H1 (cell line): ENCODE measurements around the gene PTK6. TPM values are rescaled to one million over a fixed set of nuclear protein-coding genes. Genes with fewer than 3 reads are reported as not detected.

ENCODE experiments used
- CTCF ChIA-PET: fragments of 300-600 bp; sonication (Branson Sonifier 250); formaldehyde crosslinking; loops from one replicate; lab custom pipeline; 2021; ENCODE audit not compliant: partially characterized antibody; lab: Charles Lee
- POLR2A ChIA-PET: fragments of 300-600 bp; sonication (Branson Sonifier 250); formaldehyde crosslinking; loops from one replicate; lab custom pipeline; 2021; ENCODE audit warnings: inconsistent platforms; ENCODE audit not compliant: partially characterized antibody; lab: Charles Lee
- DNase-seq, 2 experiments: peaks; one replicate each; pipeline versions ENCODE4 v3.0.0 to v3.0.0-alpha.2; 2010 to 2022; ENCODE audit warnings: low spot score in 2 of 2, low read depth in 1 of 2, mixed read lengths in 1 of 2
- FAIRE-seq: peaks from 2 replicates; lab custom pipeline; 2011; peaks lifted over from hg19 to GRCh38; lab: Jason Lieb, UNC
- H2AFZ ChIP-seq: 2 replicates; pipeline ENCODE4 v1.8.1; 2012; ENCODE audit warnings: low read length, inconsistent platforms
- H2AK5ac ChIP-seq: 2 replicates; pipeline ENCODE4 v1.6.1; 2013; ENCODE audit warnings: low read depth, low read length
- H2BK120ac ChIP-seq: replicated peaks from 2 replicates; pipeline ENCODE3; 2013; ENCODE audit warnings: low read depth, low read length, inconsistent platforms
- H2BK12ac ChIP-seq: 2 replicates; pipeline ENCODE4 v1.6.1; 2013; ENCODE audit warnings: low read depth, low read length
- H2BK15ac ChIP-seq: 2 replicates; pipeline ENCODE4 v1.6.1; 2013; ENCODE audit warnings: low read length
- H2BK20ac ChIP-seq: 2 replicates; pipeline ENCODE4 v1.6.1; 2013; ENCODE audit warnings: low read length
- H2BK5ac ChIP-seq: 2 replicates; pipeline ENCODE4 v1.6.1; 2013; ENCODE audit warnings: low read depth, low read length
- H3K14ac ChIP-seq: 2 replicates; pipeline ENCODE4 v1.6.1; 2013; ENCODE audit warnings: inconsistent platforms; ENCODE audit not compliant: insufficient read length
- H3K18ac ChIP-seq: 2 replicates; pipeline ENCODE4 v1.6.1; 2013; ENCODE audit warnings: low read length; ENCODE audit errors: extremely low read depth
- H3K23ac ChIP-seq: 2 replicates; pipeline ENCODE4 v1.6.1; 2013; ENCODE audit warnings: inconsistent platforms; ENCODE audit not compliant: insufficient read length
- H3K23me2 ChIP-seq: 2 replicates; pipeline ENCODE4 v1.6.1; 2013; ENCODE audit warnings: low read depth, low read length
- H3K27ac ChIP-seq: 2 replicates; pipeline ENCODE4 v1.6.1; 2011; ENCODE audit warnings: low read depth, low read length, inconsistent platforms
- H3K27me3 ChIP-seq, 4 experiments: replicated peaks in 1 of 4; 1 replicate in 1 of 4; 2 replicates in 3 of 4; pipeline versions ENCODE4 v1.6.1 to v1.8.1; 2011 to 2013; ENCODE audit warnings: low read length in 3 of 4, mild to moderate bottlenecking in 3 of 4, inconsistent platforms in 2 of 4, mixed read lengths in 2 of 4, moderate library complexity in 1 of 4; ENCODE audit not compliant: control insufficient read depth in 3 of 4, insufficient read depth in 3 of 4; ENCODE audit errors: extremely low read depth in 1 of 4
- H3K36me3 ChIP-seq, 4 experiments: 2 replicates each; pipeline versions ENCODE4 v1.6.1 to v1.8.1; 2011 to 2013; ENCODE audit warnings: mild to moderate bottlenecking in 4 of 4, low read length in 3 of 4, moderate library complexity in 2 of 4, control low read depth in 1 of 4, inconsistent platforms in 1 of 4; ENCODE audit not compliant: insufficient read depth in 4 of 4, control insufficient read depth in 2 of 4
- H3K4ac ChIP-seq: replicated peaks from 2 replicates; pipeline ENCODE3; 2013; ENCODE audit warnings: low read length, low read depth, mixed read lengths, inconsistent platforms; ENCODE audit not compliant: insufficient read length
- H3K4me1 ChIP-seq, 4 experiments: replicated peaks in 1 of 4; 1 replicate in 1 of 4; 2 replicates in 3 of 4; pipeline versions ENCODE4 v1.6.1 to v1.8.1; 2011 to 2013; ENCODE audit warnings: low read length in 3 of 4, inconsistent platforms in 2 of 4, mixed read lengths in 1 of 4; ENCODE audit not compliant: insufficient read depth in 4 of 4, control insufficient read depth in 3 of 4
- H3K4me2 ChIP-seq, 2 experiments: 2 replicates each; pipeline versions ENCODE4 v1.6.1 to v1.8.1; 2011 to 2013; ENCODE audit warnings: low read depth in 2 of 2, low read length in 2 of 2, control low read depth in 1 of 2, inconsistent platforms in 1 of 2, mild to moderate bottlenecking in 1 of 2; ENCODE audit not compliant: insufficient read depth in 1 of 2
- H3K4me3 ChIP-seq, 4 experiments: fragments of 200-600, 300-600 bp in 1 of 4; sonication (generic), shearing (Covaris generic), sonication (Bioruptor Twin) in 1 of 4; 2 replicates each; pipeline versions ENCODE4 v1.5.1 to v1.8.1; 2011 to 2016; ENCODE audit warnings: low read length in 4 of 4, low read depth in 3 of 4, control low read depth in 2 of 4, inconsistent platforms in 2 of 4, mild to moderate bottlenecking in 2 of 4, mixed read lengths in 1 of 4, moderate library complexity in 1 of 4; ENCODE audit not compliant: insufficient read depth in 2 of 4; ENCODE audit errors: extremely low read depth in 1 of 4
- H3K56ac ChIP-seq: replicated peaks from 2 replicates; pipeline ENCODE3; 2013; ENCODE audit warnings: low read depth, mild to moderate bottlenecking, mixed read lengths, low read length, inconsistent platforms; ENCODE audit not compliant: insufficient read length
- H3K79me1 ChIP-seq: 2 replicates; pipeline ENCODE4 v1.6.1; 2013; ENCODE audit warnings: low read depth, low read length, control low read depth
- H3K79me2 ChIP-seq, 2 experiments: 2 replicates each; pipeline versions ENCODE4 v1.6.1 to v1.8.1; 2012 to 2013; ENCODE audit warnings: low read length in 2 of 2, mild to moderate bottlenecking in 2 of 2, inconsistent platforms in 1 of 2; ENCODE audit not compliant: insufficient read depth in 2 of 2, control insufficient read depth in 1 of 2
- H3K9ac ChIP-seq, 4 experiments: replicated peaks in 1 of 4; 1 replicate in 1 of 4; 2 replicates in 3 of 4; pipeline versions ENCODE4 v1.6.1 to v1.8.1; 2011 to 2013; ENCODE audit warnings: low read depth in 3 of 4, low read length in 3 of 4, control low read depth in 2 of 4, mild to moderate bottlenecking in 2 of 4, moderate library complexity in 2 of 4, inconsistent platforms in 1 of 4; ENCODE audit errors: extremely low read depth in 1 of 4
- H3K9me3 ChIP-seq, 2 experiments: 2 replicates each; pipeline versions ENCODE4 v1.6.1 to v1.8.1; 2012 to 2013; ENCODE audit warnings: mild to moderate bottlenecking in 2 of 2, moderate library complexity in 2 of 2, control low read depth in 1 of 2, inconsistent platforms in 1 of 2, low read depth in 1 of 2, low read length in 1 of 2, mixed read lengths in 1 of 2; ENCODE audit not compliant: insufficient read depth in 2 of 2
- H4K20me1 ChIP-seq, 2 experiments: replicated peaks in 1 of 2; 2 replicates each; pipeline versions ENCODE3 to v1.8.1; 2011 to 2013; ENCODE audit warnings: inconsistent platforms in 2 of 2, low read length in 2 of 2, mild to moderate bottlenecking in 1 of 2; ENCODE audit not compliant: insufficient read depth in 2 of 2, control insufficient read depth in 1 of 2
- H4K5ac ChIP-seq: 2 replicates; pipeline ENCODE4 v1.6.1; 2013; ENCODE audit warnings: low read length, low read depth, mixed read lengths, inconsistent platforms; ENCODE audit not compliant: insufficient read length
- H4K8ac ChIP-seq: 2 replicates; pipeline ENCODE4 v1.8.0; 2013; ENCODE audit warnings: mild to moderate bottlenecking, moderate library complexity, low read length, inconsistent platforms; ENCODE audit not compliant: insufficient read depth; ENCODE audit errors: extremely low read depth
- H4K91ac ChIP-seq: replicated peaks from 2 replicates; pipeline ENCODE3; 2013; ENCODE audit warnings: low read length, mixed read lengths, inconsistent platforms; ENCODE audit not compliant: insufficient read length
- ASH2L ChIP-seq: fragments of 200-600, 300-600 bp; sonication (generic); IDR thresholded peaks from one replicate; pipeline ENCODE4 v1.7.1; 2017; ENCODE audit warnings: low read length
- CBX5 ChIP-seq: fragments of 300-800, 300-1000 bp; sonication (generic); IDR thresholded peaks from 2 replicates; pipeline ENCODE4 v1.7.1; 2016; ENCODE audit warnings: antibody characterized with exemption, low read length, low read depth
- CTBP2 ChIP-seq: IDR thresholded peaks from 2 replicates; pipeline ENCODE4 v1.7.0; 2011; ENCODE audit warnings: borderline replicate concordance, mild to moderate bottlenecking, moderate library complexity, mixed read lengths, low read length; ENCODE audit not compliant: insufficient read depth, insufficient read length
- EP300 ChIP-seq, 2 experiments: IDR thresholded peaks; 1 replicate in 1 of 2; 2 replicates in 1 of 2; pipeline ENCODE4 v1.6.1; 2011 to 2012; ENCODE audit warnings: low read depth in 2 of 2, low read length in 2 of 2, mild to moderate bottlenecking in 2 of 2, borderline replicate concordance in 1 of 2, inconsistent platforms in 1 of 2, moderate library complexity in 1 of 2
- JUND ChIP-seq: IDR thresholded peaks from 2 replicates; pipeline ENCODE4 v1.6.1; 2011; ENCODE audit warnings: mild to moderate bottlenecking, improper control_type of control experiment, low read length
- NANOG ChIP-seq: IDR thresholded peaks from 2 replicates; pipeline ENCODE4 v1.6.1; 2011; ENCODE audit warnings: low read length, low read depth, mild to moderate bottlenecking, inconsistent platforms; ENCODE audit not compliant: insufficient read depth, poor library complexity, severe bottlenecking
- POLR2A ChIP-seq, 2 experiments: IDR thresholded peaks; 1 replicate in 1 of 2; 2 replicates in 1 of 2; pipeline ENCODE4 v1.6.1; 2011; ENCODE audit warnings: low read depth in 2 of 2, low read length in 2 of 2, mild to moderate bottlenecking in 2 of 2; ENCODE audit errors: control extremely low read depth in 1 of 2
- SIN3A ChIP-seq, 2 experiments: IDR thresholded peaks in 1 of 2; conservative IDR thresholded peaks in 1 of 2; 2 replicates each; pipeline ENCODE4 v1.6.1; 2011 to 2012; ENCODE audit warnings: low read length in 2 of 2, improper control_type of control experiment in 1 of 2, low read depth in 1 of 2, mild to moderate bottlenecking in 1 of 2
- SUZ12 ChIP-seq: fragments of 200-600 bp; sonication (generic); IDR thresholded peaks from 2 replicates; pipeline ENCODE4 v1.6.1; 2012; ENCODE audit warnings: mild to moderate bottlenecking, inconsistent platforms, low read length, moderate library complexity, mixed read lengths
- ZNF274 ChIP-seq: IDR thresholded peaks from 2 replicates; pipeline ENCODE4 v1.7.0; 2012; ENCODE audit warnings: low read length, borderline replicate concordance; ENCODE audit errors: extremely low read depth
- WGBS, 2 experiments: shearing (Covaris generic) in 1 of 2; methylation state at CpG; one replicate each; pipeline versions ENCODE4 v1.1.6 to v1.1.7; 2013 to 2015; ENCODE audit warnings: low lambda C conversion rate in 2 of 2, mixed read lengths in 2 of 2, inconsistent platforms in 1 of 2, low coverage in 1 of 2, missing lambda C conversion rate in 1 of 2; ENCODE audit not compliant: insufficient replicate concordance in 2 of 2, insufficient coverage in 1 of 2, insufficient read length in 1 of 2; ENCODE audit errors: extremely low coverage in 1 of 2, missing lambda C conversion rate in 1 of 2; 5-methylcytosine and 5-hydroxymethylcytosine counted together
- polyA plus RNA-seq, 7 experiments: library from polyadenylated mRNA; depleted of rRNA in 3 of 7; stranded (reverse) in 5 of 7; unstranded in 2 of 7; fragments of >200 nt in 5 of 7; fragments of 200-250 nt in 2 of 7; gene quantifications; 1 replicate in 5 of 7; 2 replicates in 1 of 7; 4 replicates in 1 of 7; pipeline versions ENCODE4 v1.2.1 to v1.2.3, GENCODE V29; 2011 to 2013; ENCODE audit warnings: missing spikeins in 2 of 7, mixed read lengths in 2 of 7
- total RNA-seq: library from RNA; stranded (reverse); fragmentation: NEBNext Ultra II Directional; extraction: Animal tissue kit (Norgen Biotek cat#: 25700); gene quantifications from 2 replicates; pipeline ENCODE4 v1.2.1, GENCODE V29; 2021
- TF ChIP-seq, protein P1 (sequence below): IDR thresholded peaks from 2 replicates; pipeline ENCODE4 v1.6.1; 2011; ENCODE audit warnings: low read depth, mild to moderate bottlenecking, low read length; ENCODE audit not compliant: insufficient read depth

PTK6 gene
- total and polyA plus RNA-seq, 2 of the 8 experiments (the other 6 are each of a cell fraction or from before 2014, with no cell fraction given) = 0.12 to 0.19 TPM

- H3K79me2 ChIP-seq = no peaks in the 10 kb centered on the region
- WGBS, 2 experiments = 94% methylated on average over 37 of the region's 37 CpGs; no CpG with 5 or more reads in 1 of the 2 experiments
- no peak overlapping the region for H2BK120ac ChIP-seq
- H3K4ac ChIP-seq = no peak overlapping the region
- no peak overlapping the region for H2BK12ac ChIP-seq
- no peak overlapping the region for H3K56ac ChIP-seq
- ChIA-PET POLR2A (interaction anchor here (0.6 to 1.6 kb wide), 4 partner anchors 12 to 175 kb away, joined by 3 to 5 read pairs (median 4); no protein-coding TSS in a partner anchor), CTCF (interaction anchor here (0.7 to 2.6 kb wide), 2 partner anchors 29 to 166 kb away, joined by 3 to 8 read pairs; no protein-coding TSS in a partner anchor)
- H3K27ac ChIP-seq = no peak overlapping the region
- H3K9ac ChIP-seq = no peak overlapping the region; a peak in 1 of 7 replicates
- no peak overlapping the region for H2AFZ ChIP-seq
- H2AK5ac ChIP-seq = no peak overlapping the region
- H3K4me1 ChIP-seq = no peaks in the 10 kb centered on the region
- H3K79me1 ChIP-seq = no peaks in the 10 kb centered on the region
- H2BK5ac ChIP-seq = no peak overlapping the region
- no peak for DNase-seq
- H3K23ac ChIP-seq = no peak overlapping the region
- H4K5ac ChIP-seq = no peak overlapping the region
- H2BK15ac ChIP-seq = no peak overlapping the region
- H2BK20ac ChIP-seq = no peak overlapping the region
- H3K18ac ChIP-seq = no peak overlapping the region
- H3K23me2 ChIP-seq = no peaks in the 10 kb centered on the region
- no peaks in the 10 kb centered on the region for H4K20me1 ChIP-seq
- FAIRE-seq = no peak
- no peak overlapping the region for H3K4me3 ChIP-seq
- no peak overlapping the region for H4K8ac ChIP-seq
- no peak overlapping the region for H3K4me2 ChIP-seq
- no peak overlapping the region for H4K91ac ChIP-seq
- no peaks in the 10 kb centered on the region for H3K27me3 ChIP-seq
- no peak overlapping the region for H3K14ac ChIP-seq
- no peaks in the 10 kb centered on the region; a peak in 3 of 8 replicates for H3K36me3 ChIP-seq
- no peaks in the 10 kb centered on the region for H3K9me3 ChIP-seq
- TF ChIP-seq NANOG = no peak
- TF ChIP-seq CTBP2 = no peak
- no peak for TF ChIP-seq SUZ12
- TF ChIP-seq EP300 (IDR thresholded peaks at IDR 0.05; ENCODE audit: borderline replicate concordance in 1 of 2, low read depth in 2 of 2, low read length in 2 of 2) = no peak
- TF ChIP-seq, protein P1, sequence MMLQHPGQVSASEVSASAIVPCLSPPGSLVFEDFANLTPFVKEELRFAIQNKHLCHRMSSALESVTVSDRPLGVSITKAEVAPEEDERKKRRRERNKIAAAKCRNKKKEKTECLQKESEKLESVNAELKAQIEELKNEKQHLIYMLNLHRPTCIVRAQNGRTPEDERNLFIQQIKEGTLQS = no peak
- no peak for TF ChIP-seq POLR2A (IDR thresholded peaks at IDR 0.05; ENCODE audit: control extremely low read depth in 1 of 2, low read depth in 2 of 2, low read length in 2 of 2)
- no peak for TF ChIP-seq SIN3A (conservative IDR thresholded peaks at IDR 0.05 in 1 of 2, IDR thresholded peaks at IDR 0.05 in 1 of 2; ENCODE audit: low read depth in 1 of 2, low read length in 2 of 2)
- no peak for TF ChIP-seq ZNF274
- TF ChIP-seq ASH2L = no peak
- no peak for TF ChIP-seq JUND
- TF ChIP-seq CBX5 = no peak
These were observed 30.4 kb upstream of the PTK6 start for GRCh38 chr20:63567386-63568169.
